Measurements from ENCODE around the gene CES1. TPM values are rescaled to one million over a fixed set of nuclear protein-coding genes. Genes with fewer than 3 reads are reported as not detected.
A peak's percentile ranks its signal among the peaks of the same experiment; 100 is the strongest.
"Not testable (repeated sequence)": the region's sequence is repeated elsewhere in the genome, so short reads cannot be mapped to it uniquely, and the experiment has no call there.

CES1 gene
- total RNA-seq, 2 donors from 2014 or later = 4.2 to 19.1 TPM

DNA sequence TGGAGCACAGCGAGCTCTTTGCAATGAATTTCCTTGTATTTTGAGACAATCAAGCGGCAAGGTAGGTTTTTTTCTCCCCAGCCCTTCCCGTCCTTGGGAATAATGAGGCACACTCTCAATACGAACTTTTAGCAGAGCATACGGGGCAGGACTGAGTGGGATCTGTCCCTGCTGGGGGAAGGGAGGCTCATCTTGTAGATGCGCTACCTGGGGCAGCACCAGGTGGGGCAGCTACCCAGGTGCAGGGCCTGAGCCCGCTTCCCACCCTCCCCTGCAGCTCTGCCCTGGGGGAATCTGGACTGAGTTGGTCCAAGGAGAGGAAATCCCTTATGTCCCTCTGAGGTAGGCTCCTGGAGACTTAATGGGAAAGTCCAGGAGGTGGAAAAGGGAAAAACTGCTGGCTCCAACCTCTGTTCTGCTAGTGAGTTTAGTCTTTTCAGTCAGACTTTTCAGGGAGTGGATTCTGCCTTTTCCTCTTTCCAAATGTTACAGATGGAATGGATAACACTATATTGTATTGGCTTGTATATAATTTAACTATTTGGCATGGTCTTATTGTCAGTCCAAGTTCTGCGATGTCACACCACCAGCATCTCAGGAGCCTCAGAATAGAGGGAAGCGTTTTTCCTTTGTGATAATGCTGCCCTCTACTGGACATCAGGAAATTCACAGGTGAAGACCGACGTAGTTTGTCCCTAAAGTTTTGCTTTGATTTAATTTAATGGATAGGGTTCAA is 9.6 kb upstream of the CES1 start:
- no peak overlapping the region for H3K27ac ChIP-seq
- H3K27me3 ChIP-seq = no peaks in the 10 kb centered on the region
- H3K9me3 ChIP-seq = no peaks in the 10 kb centered on the region
- no peaks in the 10 kb centered on the region for H3K36me3 ChIP-seq (replicated peaks in 1 of 2; ENCODE audit: insufficient read depth in 1 of 2, low read depth in 2 of 2)
- peak; percentile 23 to 35 (median 28) for DNase-seq
- intact Hi-C loops (cut with DNase I) = loop anchor here (5.0 to 10.0 kb wide), 2 partner anchors 130 to 378 kb away; no protein-coding TSS in a partner anchor
- no peak overlapping the region for H3K4me3 ChIP-seq
- WGBS, 2 donors = 24 to 29% methylated on average over 11 of the region's 11 CpGs
- ATAC-seq = peak; percentile 38
- no peaks in the 10 kb centered on the region for H3K4me1 ChIP-seq
- TF ChIP-seq CTCF (IDR thresholded peaks at IDR 0.05) = peak; percentile 60 to 84 (median 80)
- no peak for TF ChIP-seq POLR2A (IDR thresholded peaks at IDR 0.05)

DNA sequence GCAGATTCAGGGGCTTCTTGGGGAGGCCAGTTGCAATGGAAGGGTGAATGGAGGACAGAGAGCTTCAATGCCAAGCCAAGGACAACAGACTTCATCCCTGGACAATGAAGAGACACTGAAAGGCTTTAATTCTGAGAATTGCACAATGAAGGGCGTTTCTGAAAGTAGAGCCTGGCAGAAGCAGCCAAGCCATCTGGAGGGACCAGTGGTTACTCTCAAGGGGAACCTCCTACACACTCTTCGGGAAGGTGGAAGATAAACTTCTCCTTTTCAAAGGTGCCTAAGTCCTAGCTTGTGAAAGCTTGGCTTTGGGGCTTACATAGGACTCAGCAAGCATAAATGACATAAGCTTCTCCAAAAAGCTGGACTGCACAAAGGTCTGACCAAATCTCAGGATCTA is 6.2 kb upstream of the CES1 start:
- intact Hi-C loops (cut with DNase I) = no loop called here
- WGBS, 2 donors = 49 to 69% methylated on average over 2 of the region's 2 CpGs
- no peaks in the 10 kb centered on the region for H3K27me3 ChIP-seq
- no peak for TF ChIP-seq CTCF (IDR thresholded peaks at IDR 0.05)
- TF ChIP-seq POLR2A (IDR thresholded peaks at IDR 0.05) = no peak
- H3K9me3 ChIP-seq = no peaks in the 10 kb centered on the region
- DNase-seq (no peak), ATAC-seq (no peak)
- H3K4me3 ChIP-seq = no peak overlapping the region
- peaks cover 17% of the 10 kb centered on the region for H3K4me1 ChIP-seq
- no peak overlapping the region for H3K27ac ChIP-seq
- H3K36me3 ChIP-seq (replicated peaks in 1 of 2; ENCODE audit: insufficient read depth in 1 of 2, low read depth in 2 of 2) = no peaks in the 10 kb centered on the region

GRCh38 chr16:55836158-55836611 is 3.3 kb upstream of the CES1 start:
- TF ChIP-seq CTCF (IDR thresholded peaks at IDR 0.05) = no peak
- TF ChIP-seq POLR2A (IDR thresholded peaks at IDR 0.05) = no peak
- H3K27me3 ChIP-seq = no peaks in the 10 kb centered on the region
- H3K27ac ChIP-seq = no peak overlapping the region
- DNase-seq (no peak), ATAC-seq (no peak)
- peaks cover 20% of the 10 kb centered on the region for H3K4me1 ChIP-seq
- H3K36me3 ChIP-seq (replicated peaks in 1 of 2; ENCODE audit: insufficient read depth in 1 of 2, low read depth in 2 of 2) = no peaks in the 10 kb centered on the region
- intact Hi-C loops (cut with DNase I) = no loop called here
- H3K4me3 ChIP-seq = no peak overlapping the region
- H3K9me3 ChIP-seq = no peaks in the 10 kb centered on the region
- 41 to 47% methylated on average over 4 of the region's 4 CpGs for whole genome bisulfite sequencing, 2 donors

- Histone ChIP-seq H3K4me3 (no peak overlapping the region), H3K27ac (no peak overlapping the region), H3K4me1 (peaks cover 20% of the 10 kb centered on the region), H3K27me3 (no peaks in the 10 kb centered on the region), H3K9me3 (no peaks in the 10 kb centered on the region), H3K36me3 (replicated peaks in 1 of 2; ENCODE audit: insufficient read depth in 1 of 2, low read depth in 2 of 2) (no peaks in the 10 kb centered on the region)
- TF ChIP-seq CTCF (IDR thresholded peaks at IDR 0.05) = no peak
- no peak for TF ChIP-seq POLR2A (IDR thresholded peaks at IDR 0.05)
- intact Hi-C loops (cut with DNase I) = no loop called here
- WGBS, 2 donors = 0 to 10% methylated on average over 1 of the region's 1 CpG
- ATAC-seq (peak; percentile 83), DNase-seq (peak; percentile 48 to 82 (median 73))
Measured at GRCh38 chr16:55835581-55835980, 2.7 kb upstream of the CES1 start.

DNA sequence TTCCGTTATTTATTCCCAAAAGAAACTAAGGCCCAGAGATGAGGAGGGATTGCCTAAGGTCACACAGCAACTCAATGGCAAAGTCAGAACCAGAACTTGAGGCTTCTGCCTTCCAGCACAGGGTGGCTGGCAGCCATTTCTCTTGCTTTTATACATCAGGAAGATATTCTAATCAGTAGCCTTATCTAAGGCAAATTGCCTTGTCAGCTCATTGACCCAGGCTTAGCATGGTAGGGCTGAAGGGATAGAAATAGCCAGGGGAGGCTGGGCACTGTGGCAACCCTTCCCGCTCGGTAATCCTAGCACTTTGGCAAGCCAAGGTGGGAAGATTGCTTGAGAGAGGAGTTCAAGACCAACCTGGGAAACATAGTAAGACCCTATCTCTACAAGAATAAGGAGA is 2.3 kb upstream of the CES1 start:
- H3K36me3 ChIP-seq (replicated peaks in 1 of 2; ENCODE audit: insufficient read depth in 1 of 2, low read depth in 2 of 2); H3K27ac ChIP-seq; H3K27me3 ChIP-seq; H3K4me3 ChIP-seq; ATAC-seq; DNase-seq; intact Hi-C loops (cut with DNase I); H3K9me3 ChIP-seq: not testable (repeated sequence)
- peaks cover 20% of the 10 kb centered on the region for H3K4me1 ChIP-seq
- 48 to 64% methylated on average over 3 of the region's 3 CpGs for WGBS, 2 donors
